ENCODE data around the gene TSPAN18.
A peak's percentile ranks its signal among the peaks of the same experiment; 100 is the strongest.

The TSPAN18 gene

DNA sequence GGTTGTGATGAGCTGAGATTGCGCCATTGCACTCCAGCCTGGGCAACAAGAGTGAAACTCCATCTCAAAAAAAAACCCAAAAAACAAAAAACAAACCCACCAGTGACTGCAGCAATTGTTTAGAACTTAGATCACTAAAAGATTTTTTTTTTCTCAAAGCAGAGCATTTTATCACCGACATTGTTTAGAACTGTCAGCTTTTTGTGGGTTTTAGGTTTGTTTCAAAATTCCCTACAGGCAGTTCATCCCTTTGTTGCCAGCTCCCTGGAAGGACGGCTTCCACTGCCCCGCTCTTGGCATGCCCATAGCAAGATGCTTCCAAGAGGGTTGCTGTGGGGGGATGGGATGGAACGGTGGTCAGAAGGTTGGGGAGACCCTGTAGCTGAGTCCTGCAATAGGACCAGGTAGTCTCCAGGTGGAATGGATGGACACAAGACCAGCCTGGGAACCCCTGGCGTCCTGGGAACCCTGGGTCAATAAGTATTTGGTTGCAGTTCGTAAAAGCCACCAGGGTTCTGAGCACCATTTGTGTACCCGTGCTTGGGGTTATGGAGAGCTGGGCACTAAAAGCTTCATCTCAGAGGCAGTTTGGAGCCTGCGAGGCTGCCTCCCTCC lies 46.7 kb downstream of the TSPAN18 start:
- Histone ChIP-seq H3K4me2 (ENCODE audit: low read length) (no peak overlapping the region), H3K18ac (ENCODE audit: low read length) (peak overlapping the region; percentile 19), H2BK5ac (ENCODE audit: low read depth, low read length, poor library complexity) (no peak overlapping the region), H3K9me3 (ENCODE audit: insufficient read depth, low read depth, low read length) (peaks cover 2% of the 10 kb centered on the region), H3K23ac (ENCODE audit: low read length) (no peak overlapping the region), H3K27ac (ENCODE audit: low read depth, low read length) (no peak overlapping the region), H3K4ac (ENCODE audit: low read depth, low read length) (no peak overlapping the region), H4K91ac (ENCODE audit: low read depth, low read length) (no peak overlapping the region), H3K36me3 (ENCODE audit: control insufficient read depth in 1 of 2, insufficient read depth in 2 of 2, low read length in 2 of 2) (no peaks in the 10 kb centered on the region), H3K14ac (ENCODE audit: low read length) (no peak overlapping the region), H2BK12ac (ENCODE audit: low read length) (no peak overlapping the region), H3K27me3 (ENCODE audit: insufficient read depth, low read length) (no peaks in the 10 kb centered on the region), H3K9ac (ENCODE audit: low read length) (no peak overlapping the region), H3K79me1 (ENCODE audit: low read length) (no peaks in the 10 kb centered on the region), H3K79me2 (ENCODE audit: control insufficient read depth, insufficient read depth, low read length, poor library complexity) (no peaks in the 10 kb centered on the region), H3K4me1 (ENCODE audit: control insufficient read depth in 1 of 2, insufficient read depth in 2 of 2, low read length in 2 of 2) (no peaks in the 10 kb centered on the region), H4K8ac (ENCODE audit: low read depth, low read length) (no peak overlapping the region), H4K12ac (ENCODE audit: low read depth, low read length) (peak overlapping the region; percentile 35), H2AK5ac (ENCODE audit: low read length) (no peak overlapping the region), H2AFZ (ENCODE audit: insufficient read depth, low read length, poor library complexity) (peak overlapping the region; percentile 60), H2BK120ac (ENCODE audit: insufficient read depth, low read length, poor library complexity) (no peak overlapping the region), H3K4me3 (ENCODE audit: low read depth, low read length) (no peak overlapping the region)
- DNase-seq, result no peak
- no CpG with 5 or more reads among the region's 9 CpGs for WGBS (ENCODE audit: extremely low coverage, insufficient coverage, insufficient read length)

DNA sequence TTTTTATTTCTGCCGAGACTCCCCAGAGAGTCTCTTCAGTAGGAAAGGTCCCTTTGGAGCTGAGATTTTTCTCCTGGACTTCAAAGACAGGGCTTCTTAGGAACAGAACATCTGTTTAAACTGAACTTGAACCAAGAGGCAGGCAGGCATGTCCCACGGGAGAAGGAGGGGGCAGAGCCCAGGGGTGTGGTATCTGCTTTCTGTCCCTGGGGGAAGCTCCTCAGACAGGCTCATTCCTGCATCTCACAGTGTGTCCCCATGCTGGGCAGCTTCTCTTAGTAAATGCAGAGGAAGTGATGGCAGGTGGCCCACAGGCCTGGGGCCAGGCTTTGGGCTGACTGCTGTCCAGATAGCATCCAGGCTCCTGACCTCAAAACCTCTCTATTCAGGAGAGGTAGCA lies 47.3 kb downstream of the TSPAN18 start:
- WGBS (ENCODE audit: extremely low coverage, insufficient coverage, insufficient read length), result no CpG with 5 or more reads among the region's 2 CpGs
- H3K18ac ChIP-seq (ENCODE audit: low read length), result no peak overlapping the region
- no peak overlapping the region for H2AFZ ChIP-seq (ENCODE audit: insufficient read depth, low read length, poor library complexity)
- no peak overlapping the region for H2AK5ac ChIP-seq (ENCODE audit: low read length)
- H3K9ac ChIP-seq (ENCODE audit: low read length), result no peak overlapping the region
- H4K12ac ChIP-seq (ENCODE audit: low read depth, low read length), result no peak overlapping the region
- peaks cover 2% of the 10 kb centered on the region for H3K9me3 ChIP-seq (ENCODE audit: insufficient read depth, low read depth, low read length)
- no peaks in the 10 kb centered on the region for H3K27me3 ChIP-seq (ENCODE audit: insufficient read depth, low read length)
- H3K23ac ChIP-seq (ENCODE audit: low read length), result no peak overlapping the region
- H3K14ac ChIP-seq (ENCODE audit: low read length), result no peak overlapping the region
- no peak overlapping the region for H3K4ac ChIP-seq (ENCODE audit: low read depth, low read length)
- no peaks in the 10 kb centered on the region for H3K36me3 ChIP-seq (ENCODE audit: control insufficient read depth in 1 of 2, insufficient read depth in 2 of 2, low read length in 2 of 2)
- H3K4me3 ChIP-seq (ENCODE audit: low read depth, low read length), result no peak overlapping the region
- H3K79me1 ChIP-seq (ENCODE audit: low read length), result no peaks in the 10 kb centered on the region
- H3K79me2 ChIP-seq (ENCODE audit: control insufficient read depth, insufficient read depth, low read length, poor library complexity), result no peaks in the 10 kb centered on the region
- DNase-seq, result no peak
- no peak overlapping the region for H3K4me2 ChIP-seq (ENCODE audit: low read length)
- H4K91ac ChIP-seq (ENCODE audit: low read depth, low read length), result no peak overlapping the region
- H3K4me1 ChIP-seq (ENCODE audit: control insufficient read depth in 1 of 2, insufficient read depth in 2 of 2, low read length in 2 of 2), result no peaks in the 10 kb centered on the region
- H4K8ac ChIP-seq (ENCODE audit: low read depth, low read length), result no peak overlapping the region
- no peak overlapping the region for H2BK5ac ChIP-seq (ENCODE audit: low read depth, low read length, poor library complexity)
- no peak overlapping the region for H2BK12ac ChIP-seq (ENCODE audit: low read length)
- H2BK120ac ChIP-seq (ENCODE audit: insufficient read depth, low read length, poor library complexity), result no peak overlapping the region
- no peak overlapping the region for H3K27ac ChIP-seq (ENCODE audit: low read depth, low read length)

DNA sequence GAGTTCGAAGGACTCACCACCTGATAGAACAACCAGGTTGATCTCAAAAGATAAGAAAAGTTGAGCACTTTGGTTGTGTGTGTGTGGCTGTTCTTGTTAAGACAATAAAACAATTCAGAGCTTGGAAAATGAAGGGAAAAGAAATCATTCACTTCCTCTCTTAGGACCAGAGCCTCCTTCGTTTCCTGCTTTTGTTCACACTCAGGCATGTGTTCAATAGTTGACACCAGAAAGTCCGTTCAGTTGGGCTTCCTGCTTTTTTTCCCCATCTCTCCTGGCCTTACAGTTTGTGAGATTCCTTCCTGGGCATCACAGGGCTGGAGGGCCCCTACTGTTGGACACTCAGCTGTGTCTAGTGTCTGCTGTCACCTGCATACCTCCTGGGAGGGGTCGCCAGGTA lies 48.0 kb downstream of the TSPAN18 start:
- no peak overlapping the region for H3K4ac ChIP-seq (ENCODE audit: low read depth, low read length)
- H3K23ac ChIP-seq (ENCODE audit: low read length), result no peak overlapping the region
- no peaks in the 10 kb centered on the region for H3K79me1 ChIP-seq (ENCODE audit: low read length)
- no peak overlapping the region for H4K8ac ChIP-seq (ENCODE audit: low read depth, low read length)
- no peak overlapping the region for H3K4me2 ChIP-seq (ENCODE audit: low read length)
- no peak for DNase-seq
- H3K36me3 ChIP-seq (ENCODE audit: control insufficient read depth in 1 of 2, insufficient read depth in 2 of 2, low read length in 2 of 2), result peaks cover 0 to 2% of the 10 kb centered on the region in 2 experiments
- WGBS (ENCODE audit: extremely low coverage, insufficient coverage, insufficient read length), result no CpG with 5 or more reads among the region's 4 CpGs
- no peak overlapping the region for H3K27ac ChIP-seq (ENCODE audit: low read depth, low read length)
- no peak overlapping the region for H2AFZ ChIP-seq (ENCODE audit: insufficient read depth, low read length, poor library complexity)
- no peak overlapping the region for H2BK12ac ChIP-seq (ENCODE audit: low read length)
- H3K27me3 ChIP-seq (ENCODE audit: insufficient read depth, low read length), result no peaks in the 10 kb centered on the region
- H3K4me1 ChIP-seq (ENCODE audit: control insufficient read depth in 1 of 2, insufficient read depth in 2 of 2, low read length in 2 of 2), result no peaks in the 10 kb centered on the region
- no peak overlapping the region for H4K12ac ChIP-seq (ENCODE audit: low read depth, low read length)
- H3K14ac ChIP-seq (ENCODE audit: low read length), result no peak overlapping the region
- no peak overlapping the region for H2BK5ac ChIP-seq (ENCODE audit: low read depth, low read length, poor library complexity)
- peaks cover 2% of the 10 kb centered on the region for H3K9me3 ChIP-seq (ENCODE audit: insufficient read depth, low read depth, low read length)
- no peaks in the 10 kb centered on the region for H3K79me2 ChIP-seq (ENCODE audit: control insufficient read depth, insufficient read depth, low read length, poor library complexity)
- no peak overlapping the region for H4K91ac ChIP-seq (ENCODE audit: low read depth, low read length)
- H3K9ac ChIP-seq (ENCODE audit: low read length), result no peak overlapping the region
- no peak overlapping the region for H2BK120ac ChIP-seq (ENCODE audit: insufficient read depth, low read length, poor library complexity)
- H3K18ac ChIP-seq (ENCODE audit: low read length), result no peak overlapping the region
- no peak overlapping the region for H3K4me3 ChIP-seq (ENCODE audit: low read depth, low read length)
- H2AK5ac ChIP-seq (ENCODE audit: low read length), result no peak overlapping the region

DNA sequence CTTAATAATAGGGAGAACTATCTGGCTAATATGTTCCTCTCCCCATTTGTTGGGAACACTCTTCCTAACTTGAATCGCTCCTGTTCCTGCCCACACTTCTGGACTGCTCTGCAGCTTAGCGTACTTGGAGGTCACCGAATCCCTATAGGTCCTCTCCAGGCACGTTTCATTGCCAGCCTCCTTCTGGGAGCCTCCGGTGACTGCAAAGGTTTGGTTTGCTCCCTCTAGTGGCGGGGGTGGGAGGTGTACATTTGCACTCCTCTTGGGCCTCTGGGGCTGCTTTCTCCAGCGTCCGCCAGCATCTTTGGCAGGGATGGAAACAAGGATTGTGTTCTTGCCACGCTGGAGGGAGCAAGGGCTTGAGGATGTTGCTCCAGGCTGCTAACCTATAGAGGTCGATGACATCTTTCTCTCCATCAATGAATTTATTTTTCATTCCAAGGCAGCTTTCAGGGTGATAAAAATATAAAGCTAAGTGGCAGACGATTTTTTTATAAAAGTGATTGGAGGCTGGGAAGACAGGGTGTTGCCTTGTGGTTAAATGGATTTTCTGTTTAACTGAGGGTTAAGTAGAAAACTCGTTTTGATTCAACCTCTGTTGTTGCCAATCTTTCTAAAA lies 48.7 kb downstream of the TSPAN18 start:
- H3K27me3 ChIP-seq (ENCODE audit: insufficient read depth, low read length), result no peaks in the 10 kb centered on the region
- no peak overlapping the region for H3K4me2 ChIP-seq (ENCODE audit: low read length)
- H2BK12ac ChIP-seq (ENCODE audit: low read length), result no peak overlapping the region
- H2BK5ac ChIP-seq (ENCODE audit: low read depth, low read length, poor library complexity), result no peak overlapping the region
- no peak overlapping the region for H4K12ac ChIP-seq (ENCODE audit: low read depth, low read length)
- H3K14ac ChIP-seq (ENCODE audit: low read length), result no peak overlapping the region
- H3K9me3 ChIP-seq (ENCODE audit: insufficient read depth, low read depth, low read length), result peaks cover 2% of the 10 kb centered on the region
- H4K91ac ChIP-seq (ENCODE audit: low read depth, low read length), result no peak overlapping the region
- peaks cover 0 to 3% of the 10 kb centered on the region in 2 experiments for H3K36me3 ChIP-seq (ENCODE audit: control insufficient read depth in 1 of 2, insufficient read depth in 2 of 2, low read length in 2 of 2)
- WGBS (ENCODE audit: extremely low coverage, insufficient coverage, insufficient read length), result no CpG with 5 or more reads among the region's 12 CpGs
- no peaks in the 10 kb centered on the region for H3K79me2 ChIP-seq (ENCODE audit: control insufficient read depth, insufficient read depth, low read length, poor library complexity)
- peak; percentile 42 to 64 for DNase-seq
- H3K18ac ChIP-seq (ENCODE audit: low read length), result no peak overlapping the region
- H3K79me1 ChIP-seq (ENCODE audit: low read length), result no peaks in the 10 kb centered on the region
- no peaks in the 10 kb centered on the region for H3K4me1 ChIP-seq (ENCODE audit: control insufficient read depth in 1 of 2, insufficient read depth in 2 of 2, low read length in 2 of 2)
- H3K4me3 ChIP-seq (ENCODE audit: low read depth, low read length), result no peak overlapping the region
- H3K4ac ChIP-seq (ENCODE audit: low read depth, low read length), result no peak overlapping the region
- no peak overlapping the region for H3K9ac ChIP-seq (ENCODE audit: low read length)
- H4K8ac ChIP-seq (ENCODE audit: low read depth, low read length), result no peak overlapping the region
- no peak overlapping the region for H3K23ac ChIP-seq (ENCODE audit: low read length)
- H3K27ac ChIP-seq (ENCODE audit: low read depth, low read length), result no peak overlapping the region
- H2AFZ ChIP-seq (ENCODE audit: insufficient read depth, low read length, poor library complexity), result no peak overlapping the region
- H2AK5ac ChIP-seq (ENCODE audit: low read length), result no peak overlapping the region
- H2BK120ac ChIP-seq (ENCODE audit: insufficient read depth, low read length, poor library complexity), result no peak overlapping the region
